HG02943 (cell line): ENCODE data around the gene NHS.

Experiments used
- ATAC-seq: cut with Tn5 transposase; IDR thresholded peaks from one replicate; pipeline ENCODE4 v1.9.1; 2021; ENCODE audit warnings: mild to moderate bottlenecking, low read depth, moderate library complexity; ENCODE audit not compliant: unreplicated experiment

The NHS gene

DNA sequence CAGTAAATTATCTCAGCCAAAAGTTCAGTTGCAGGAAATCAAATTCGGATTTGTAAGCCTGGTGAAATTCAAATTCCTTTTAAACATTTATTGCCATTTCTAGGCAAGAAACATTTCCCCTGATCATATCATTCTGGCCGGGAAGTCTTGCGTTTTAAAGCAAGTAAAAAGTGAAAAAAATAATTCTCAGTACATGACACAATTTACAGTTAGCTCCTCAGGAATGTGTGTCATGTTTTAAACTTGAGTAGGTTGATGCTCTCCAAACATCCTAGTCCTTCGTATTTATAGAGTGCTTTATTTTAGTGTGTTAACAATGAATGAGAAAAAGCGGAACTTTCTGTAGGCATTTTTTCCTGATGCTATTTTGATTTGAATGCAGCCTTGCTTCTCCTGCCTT is 204.0 kb downstream of the NHS start:
- no peak for ATAC-seq

DNA sequence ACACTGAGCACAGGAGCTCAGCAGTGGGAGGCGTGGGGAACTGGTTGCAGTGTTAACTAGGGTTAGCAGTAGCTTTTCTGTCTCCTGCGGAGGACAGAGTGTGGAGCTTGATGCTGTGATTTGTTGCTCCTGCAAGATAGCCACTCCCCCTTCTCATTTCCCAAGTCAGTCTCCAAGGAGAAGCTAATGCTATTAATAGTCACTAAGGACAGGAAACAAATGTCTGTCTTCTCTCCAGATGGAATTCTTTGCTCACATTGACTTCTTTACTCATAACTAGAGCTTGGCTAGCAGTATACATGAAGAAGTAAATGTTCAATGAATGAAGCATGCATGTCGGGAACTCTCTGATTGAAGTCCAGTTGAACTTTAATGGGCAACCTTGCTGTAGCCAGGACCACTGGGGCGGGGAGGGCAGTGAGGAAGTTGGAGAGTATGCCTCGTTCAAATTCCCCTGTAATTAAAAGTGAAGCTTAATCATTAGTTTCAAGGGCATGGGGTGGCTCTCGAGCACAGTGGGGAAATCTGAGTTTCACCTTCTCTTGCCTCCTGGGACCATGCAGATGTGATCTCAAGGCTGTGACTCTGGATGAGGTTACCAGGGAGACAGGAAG is 205.6 kb downstream of the NHS start:
- ATAC-seq: no peak

DNA sequence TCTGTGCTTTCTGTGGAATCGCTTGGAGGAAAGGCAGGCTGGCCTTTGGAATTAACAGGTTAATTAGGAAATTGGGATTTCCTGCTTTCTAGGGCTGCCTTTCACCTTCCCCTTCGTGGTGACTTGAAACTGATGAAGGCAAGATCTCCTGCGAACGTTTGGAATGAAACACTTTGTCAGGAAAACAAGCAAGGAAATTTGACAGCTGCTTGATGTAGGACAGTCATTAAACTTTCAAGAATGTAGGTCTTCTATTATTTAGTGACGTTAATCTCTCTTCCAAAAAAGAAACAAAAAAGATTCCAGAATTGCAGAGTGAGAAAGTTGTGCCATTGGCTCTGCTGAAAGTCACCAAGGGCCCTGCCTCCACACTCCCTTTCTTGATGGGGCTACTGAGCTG is 206.6 kb downstream of the NHS start:
- ATAC-seq: no peak

DNA sequence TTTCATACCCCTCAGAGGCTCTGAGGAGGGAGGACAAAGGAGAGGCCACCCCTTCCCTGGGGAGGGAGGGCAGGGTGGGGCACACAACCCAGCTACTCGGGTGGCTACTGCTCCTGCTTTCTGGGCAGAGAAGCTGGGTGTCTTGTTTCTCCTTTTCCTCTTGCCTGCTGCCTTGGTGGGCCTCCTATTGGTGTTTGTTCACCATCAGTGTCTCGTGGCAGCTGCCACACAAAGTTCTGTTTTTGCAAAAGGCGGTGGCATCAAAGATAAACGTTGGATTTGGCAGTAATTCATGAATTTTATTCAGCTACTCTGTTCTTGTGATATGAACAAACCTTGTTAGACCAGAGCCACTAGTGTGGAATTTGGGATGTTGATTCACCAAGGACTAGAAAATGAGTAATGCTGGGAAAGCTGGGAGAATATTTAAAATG is 209.3 kb downstream of the NHS start:
- ATAC-seq: no peak

DNA sequence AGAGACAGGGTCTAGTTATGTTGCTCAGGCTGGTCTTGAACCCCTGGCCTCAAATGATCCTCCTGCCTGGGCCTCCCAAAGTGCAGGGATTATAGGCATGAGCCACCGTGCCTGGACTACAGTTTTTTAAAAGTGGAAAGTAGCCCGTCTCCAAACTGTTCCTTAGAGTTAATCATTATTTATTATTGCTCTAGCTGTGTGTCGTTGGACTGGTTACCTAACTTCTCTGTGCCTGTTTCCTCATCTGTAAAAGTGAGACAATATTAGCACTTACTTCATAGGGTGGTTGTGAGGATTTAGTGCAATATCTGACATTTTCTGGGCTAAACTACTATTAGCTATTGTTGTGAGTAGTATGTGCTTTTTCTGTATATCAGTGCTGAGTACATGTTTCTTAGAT is 210.0 kb downstream of the NHS start:
- no peak for ATAC-seq

DNA sequence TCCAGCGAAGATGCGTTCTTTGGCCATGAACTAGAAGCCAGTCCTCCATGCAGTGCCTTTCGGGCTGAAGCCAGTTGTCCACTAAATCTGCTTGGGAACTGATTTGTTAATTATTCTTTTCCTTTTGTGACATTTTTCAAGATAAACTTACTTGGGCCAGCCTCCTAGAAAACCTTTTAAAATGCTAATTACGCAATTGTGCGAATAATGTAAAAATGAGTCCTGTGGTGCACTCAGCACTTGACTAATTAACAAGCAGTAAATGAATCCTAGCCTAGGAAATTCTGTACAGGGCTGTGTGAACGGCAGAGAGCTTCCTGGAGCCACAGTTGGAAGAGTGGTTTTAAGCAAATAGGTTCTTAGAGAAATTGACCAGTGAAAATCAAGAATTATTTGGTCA is 212.4 kb downstream of the NHS start:
- ATAC-seq: no peak

DNA sequence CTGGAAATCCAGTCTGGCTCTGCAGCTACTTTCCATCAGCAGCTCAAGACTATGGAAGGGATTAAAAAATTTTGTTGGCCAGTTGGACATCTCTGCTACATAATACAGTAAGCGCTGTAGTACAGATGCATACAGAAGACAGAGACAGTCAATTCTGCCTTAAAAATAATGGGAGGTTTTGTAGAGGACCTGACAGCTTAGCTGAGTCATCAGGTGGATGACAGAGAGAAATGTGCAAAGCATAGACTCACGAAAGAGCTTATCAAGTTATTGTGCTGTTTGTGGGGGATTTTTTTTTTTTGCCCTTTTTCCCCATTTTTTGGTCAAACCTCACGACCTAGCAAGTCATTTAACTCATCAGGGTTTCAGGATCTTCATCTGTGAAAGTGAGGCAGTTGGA is 213.3 kb downstream of the NHS start:
- no peak for ATAC-seq

DNA sequence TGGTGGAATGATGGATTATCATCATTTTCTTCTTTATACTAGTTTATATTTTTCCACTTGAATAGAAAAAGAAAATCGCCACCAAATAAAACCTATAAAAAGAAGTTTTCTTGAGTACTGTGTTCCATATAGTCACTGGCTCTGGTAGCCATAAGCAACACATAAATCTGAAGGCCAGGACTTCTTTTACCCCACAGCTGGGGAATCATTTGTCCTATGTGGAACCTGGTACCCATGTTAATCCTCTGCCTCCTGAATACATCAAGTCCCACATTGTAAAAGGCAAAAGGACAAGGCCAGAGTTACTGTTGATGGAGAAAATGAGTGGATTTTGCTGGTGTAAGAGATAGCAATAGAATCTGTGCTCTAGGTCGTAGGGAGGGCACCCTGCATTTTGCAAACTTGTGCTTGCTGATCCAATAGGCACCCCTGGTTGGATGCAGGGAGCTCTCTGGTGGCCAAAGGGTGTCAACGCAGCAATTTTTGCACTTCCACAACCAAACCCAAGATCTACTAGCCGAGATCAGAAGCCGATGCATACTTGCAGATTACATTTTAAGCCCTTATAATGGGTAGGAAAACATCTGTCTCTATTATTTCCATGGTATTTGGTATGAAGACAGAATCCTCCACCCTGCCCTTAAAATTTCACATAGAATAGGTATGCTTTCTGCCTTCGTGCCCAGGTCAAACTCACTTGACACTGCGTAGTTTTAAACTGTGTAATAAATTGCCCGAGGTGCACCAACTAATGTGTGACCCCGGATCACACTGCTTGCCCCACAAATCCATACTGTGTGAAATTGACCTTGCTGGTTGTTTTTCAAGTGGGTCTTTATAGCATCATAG is 216.1 kb downstream of the NHS start:
- no peak for ATAC-seq

DNA sequence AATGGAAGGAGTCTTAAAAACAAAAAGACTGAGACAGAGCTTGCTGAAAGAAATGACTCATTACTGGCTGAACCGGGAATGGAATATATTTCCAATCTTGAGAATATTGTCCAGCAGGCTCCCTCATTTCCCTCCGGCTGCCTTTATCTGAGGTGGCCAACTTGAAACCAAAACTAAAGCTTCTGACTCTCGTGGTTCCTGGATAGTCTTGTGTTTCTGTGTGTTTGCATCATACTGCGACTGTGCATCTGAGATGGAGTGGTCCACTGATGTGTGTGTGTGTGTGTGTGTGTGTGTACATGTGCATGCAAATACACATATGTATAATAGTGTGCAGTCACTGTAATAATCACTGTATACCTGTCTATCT is 216.7 kb downstream of the NHS start:
- no peak for ATAC-seq

DNA sequence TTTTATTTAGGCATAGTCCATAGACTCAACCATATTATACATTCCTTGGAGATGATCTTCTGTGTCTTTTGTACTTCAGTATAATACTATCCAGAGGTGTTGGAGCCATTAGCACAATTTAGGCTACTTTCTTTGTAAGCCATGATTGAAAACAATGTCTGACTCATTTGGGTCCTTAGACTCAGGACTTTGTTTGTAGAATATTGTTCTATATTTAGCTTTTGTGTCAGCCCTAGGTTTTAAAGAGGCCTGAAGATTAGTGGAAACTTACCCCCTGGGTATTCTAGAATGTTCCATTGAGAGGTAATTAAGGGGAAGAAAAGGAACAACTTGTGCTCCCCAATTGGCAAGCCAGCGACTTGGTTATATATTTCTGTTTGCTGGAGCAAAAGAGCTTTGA is 217.1 kb downstream of the NHS start:
- ATAC-seq: no peak

DNA sequence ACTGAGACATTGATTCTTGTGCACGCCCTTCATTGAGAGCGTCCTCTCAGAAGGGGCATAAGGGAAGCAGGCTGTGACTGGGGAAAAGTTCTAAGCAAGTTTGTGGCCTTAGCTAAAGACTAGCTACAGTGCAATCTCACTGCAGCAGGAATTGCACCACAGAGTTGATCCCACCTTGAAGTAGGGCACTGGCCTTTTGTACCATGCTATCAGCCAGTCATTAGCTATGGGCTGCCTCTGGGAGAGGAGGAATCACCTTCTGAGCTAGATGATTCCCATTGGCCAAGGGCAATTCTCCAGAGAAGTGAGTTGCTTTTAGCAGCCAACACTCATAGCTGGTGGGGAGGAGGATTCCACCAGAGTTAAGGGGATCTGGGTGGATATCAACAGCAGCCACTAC is 219.7 kb downstream of the NHS start:
- ATAC-seq: no peak

DNA sequence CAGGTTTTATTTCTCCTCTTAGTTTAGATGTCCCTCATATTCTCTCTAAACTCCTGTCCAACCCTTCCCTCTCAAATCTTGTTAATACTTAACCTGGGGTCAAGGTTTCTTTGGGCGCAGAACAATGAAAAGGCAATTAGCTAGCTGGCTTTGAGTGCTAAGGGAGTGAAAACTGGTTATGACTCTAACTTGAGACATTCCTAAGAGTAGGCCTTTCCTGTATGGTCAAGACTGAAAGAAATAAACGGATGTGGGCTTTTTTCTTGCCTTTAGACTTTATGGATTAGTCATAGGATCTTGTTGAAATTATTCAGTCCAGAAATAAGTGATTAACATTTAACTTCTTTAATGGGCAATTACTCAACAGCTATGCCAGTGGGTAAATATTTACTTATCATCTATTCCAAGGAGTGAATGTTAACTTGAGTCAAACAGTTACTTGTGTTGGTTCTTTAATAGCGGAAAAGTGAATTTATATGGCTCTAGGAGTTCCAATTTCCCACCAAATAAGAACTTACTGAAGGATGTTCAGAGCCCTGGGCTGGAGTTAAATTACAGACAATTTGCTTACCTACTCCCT is 220.5 kb downstream of the NHS start:
- peak; percentile 63 for ATAC-seq

DNA sequence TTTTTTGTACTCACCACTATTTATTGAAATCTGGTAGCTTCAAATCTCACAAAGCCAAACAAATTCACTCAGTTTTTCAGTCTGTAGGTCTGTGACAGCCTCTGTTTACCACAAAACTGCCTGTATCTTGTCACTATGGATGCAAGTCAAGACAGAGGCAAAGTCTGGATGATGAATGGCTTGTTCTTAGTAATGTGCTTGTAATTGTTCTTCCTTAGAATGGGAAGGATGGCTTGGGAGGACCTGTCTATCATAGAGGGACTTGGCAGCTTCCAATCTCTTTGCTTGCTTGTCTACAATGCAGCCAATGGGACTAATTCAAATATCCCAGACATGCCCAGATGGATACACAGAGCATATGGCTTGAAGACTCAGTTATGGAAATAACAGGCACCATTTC is 221.1 kb downstream of the NHS start:
- ATAC-seq: no peak

DNA sequence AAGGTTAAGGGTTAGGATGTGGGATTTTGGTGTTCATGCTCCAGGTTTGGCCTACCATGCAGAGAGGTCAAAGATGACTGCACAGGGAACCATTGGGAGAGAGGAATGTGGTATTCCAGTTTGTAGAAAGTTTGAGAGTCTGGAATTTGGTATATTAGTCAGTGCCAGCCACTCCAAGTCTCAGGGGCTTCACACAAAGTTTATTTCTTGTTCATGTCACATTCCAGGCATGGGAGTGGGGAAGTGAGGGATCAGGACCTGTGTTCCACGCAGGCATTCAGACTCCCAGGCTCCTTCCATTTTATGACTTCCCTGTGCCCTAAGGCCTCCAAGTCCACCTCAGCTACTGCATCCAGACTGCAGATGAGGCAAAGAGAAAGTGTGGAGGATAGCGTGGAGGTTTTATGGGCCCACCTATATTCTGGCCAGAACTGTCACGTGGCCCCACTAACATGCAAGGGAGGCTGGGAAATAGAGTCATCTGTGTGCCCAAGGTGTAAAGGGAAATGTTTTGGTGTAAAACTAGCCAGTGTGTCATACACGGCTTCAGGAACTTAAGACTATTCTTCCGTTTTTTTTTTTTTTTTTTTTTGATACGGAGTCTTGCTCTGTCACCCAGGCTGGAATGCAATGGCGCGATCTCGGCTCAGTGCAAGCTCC is 221.7 kb downstream of the NHS start:
- no peak for ATAC-seq

DNA sequence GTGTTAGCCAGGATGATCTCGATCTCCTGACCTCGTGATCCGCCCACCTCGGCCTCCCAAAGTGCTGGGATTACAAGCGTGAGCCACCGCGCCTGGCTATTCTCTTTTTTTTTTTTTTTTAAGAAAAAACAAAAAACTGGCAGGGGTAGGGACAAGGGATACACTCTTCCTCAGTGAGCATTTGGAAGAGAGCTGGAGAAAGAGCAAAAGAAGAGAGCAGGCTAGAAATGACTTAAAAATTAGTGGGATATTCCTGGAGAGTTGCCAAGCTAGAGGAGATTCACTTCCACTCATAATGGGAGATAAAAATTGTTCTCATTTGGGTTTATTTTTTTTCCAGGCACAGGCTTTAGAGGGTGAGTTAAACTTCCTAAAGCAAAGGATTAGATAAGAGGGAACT is 222.3 kb downstream of the NHS start:
- ATAC-seq: no peak

DNA sequence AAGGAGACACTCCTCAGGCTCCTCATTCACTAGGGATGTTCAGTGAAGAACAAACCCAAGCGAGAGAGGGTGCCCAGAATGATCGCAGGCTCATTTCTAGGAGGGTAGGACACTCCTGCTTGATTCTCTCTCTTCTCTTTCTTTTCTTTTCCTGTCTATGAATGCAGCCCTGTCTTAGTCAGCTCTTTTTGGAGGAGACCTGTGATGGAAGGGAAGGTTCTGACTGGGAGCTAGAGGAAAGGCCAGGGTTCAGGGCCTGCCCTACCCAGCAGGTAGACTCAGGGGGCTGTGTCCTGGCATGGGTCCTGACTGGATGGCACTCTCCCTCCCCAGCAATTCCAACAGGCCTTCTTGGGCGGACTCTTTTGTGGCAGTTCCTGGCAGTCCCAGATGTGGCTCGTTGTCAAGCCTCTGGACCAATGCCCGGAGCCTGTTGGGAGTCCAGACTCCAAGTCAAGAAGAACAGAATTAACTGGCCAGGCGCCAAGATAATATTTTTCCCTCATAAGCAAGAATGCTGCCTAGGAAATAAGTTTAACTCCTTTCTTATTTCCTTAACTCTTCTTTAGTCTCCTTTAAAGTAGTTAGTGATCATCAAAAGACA is 222.9 kb downstream of the NHS start:
- ATAC-seq: no peak

DNA sequence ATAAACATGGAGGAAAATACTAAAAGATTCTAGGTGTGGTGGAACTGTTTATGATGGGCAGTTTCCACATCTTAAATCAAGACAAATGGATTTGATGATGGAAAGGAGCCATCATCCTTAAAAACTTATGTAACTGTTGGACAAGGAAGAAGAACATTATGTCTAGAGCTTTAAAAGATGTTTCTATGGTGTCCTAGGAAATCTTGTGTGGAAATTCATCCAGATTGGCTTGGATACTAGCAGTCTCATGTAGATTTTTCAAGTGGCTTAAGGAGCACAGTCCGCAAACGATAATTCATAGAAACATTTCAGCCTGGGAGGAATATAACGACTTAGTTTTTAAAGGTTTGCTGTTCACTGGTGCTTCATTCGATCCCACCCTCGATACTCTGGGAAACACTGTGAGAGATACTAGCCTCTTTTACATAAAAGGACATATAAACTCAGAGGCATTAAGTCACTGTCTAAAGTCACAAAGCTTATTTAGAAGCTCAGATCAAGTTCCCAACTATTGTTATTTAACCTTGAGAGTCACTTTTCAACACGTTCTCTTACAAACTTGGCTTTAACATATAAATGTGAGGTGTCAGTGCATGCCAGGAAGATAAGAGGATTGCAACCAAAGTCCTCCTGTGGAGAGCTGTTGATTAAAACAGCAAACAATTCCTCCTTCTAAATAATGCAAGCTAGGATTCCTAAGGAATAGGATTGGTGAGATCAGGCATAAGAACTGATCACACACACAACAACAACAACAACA is 226.6 kb downstream of the NHS start:
- no peak for ATAC-seq

DNA sequence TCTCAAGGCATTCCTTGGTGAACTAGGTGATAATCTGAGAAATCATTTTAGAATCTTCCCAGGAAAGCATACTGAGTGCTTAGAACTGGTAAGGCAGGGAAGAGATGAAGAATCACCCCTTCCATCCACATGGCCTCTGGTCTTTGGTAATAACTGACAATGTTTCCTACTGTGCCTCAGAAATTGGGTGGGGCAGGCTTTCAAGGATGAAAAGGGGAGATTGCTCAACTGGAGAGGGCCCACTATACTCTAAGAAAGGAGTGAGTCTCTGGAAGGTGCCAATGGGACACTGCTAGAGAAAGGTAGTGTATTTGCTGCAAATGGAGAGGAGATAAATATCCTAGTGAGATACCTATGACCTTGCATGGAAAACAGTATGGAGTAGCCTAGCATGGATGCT is 227.2 kb downstream of the NHS start:
- no peak for ATAC-seq

DNA sequence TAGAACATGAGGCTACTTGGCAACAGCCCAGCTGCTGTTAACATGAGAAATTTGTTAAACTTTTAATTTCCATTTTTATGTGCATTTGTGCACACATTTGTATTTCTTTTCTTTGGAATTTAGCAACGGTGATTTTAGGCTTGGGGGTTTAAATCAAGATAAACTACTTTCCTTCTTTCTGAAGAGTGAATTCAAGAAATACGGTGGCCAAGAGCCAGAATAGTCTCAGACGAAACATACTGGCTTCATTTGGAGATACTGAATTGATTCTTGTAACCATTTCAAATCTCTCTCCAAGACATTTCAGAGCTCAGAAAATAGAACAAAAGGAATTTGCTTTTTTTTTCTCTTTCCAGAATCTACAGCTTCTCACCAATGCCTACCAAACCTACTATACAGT is 228.2 kb downstream of the NHS start:
- ATAC-seq: no peak

DNA sequence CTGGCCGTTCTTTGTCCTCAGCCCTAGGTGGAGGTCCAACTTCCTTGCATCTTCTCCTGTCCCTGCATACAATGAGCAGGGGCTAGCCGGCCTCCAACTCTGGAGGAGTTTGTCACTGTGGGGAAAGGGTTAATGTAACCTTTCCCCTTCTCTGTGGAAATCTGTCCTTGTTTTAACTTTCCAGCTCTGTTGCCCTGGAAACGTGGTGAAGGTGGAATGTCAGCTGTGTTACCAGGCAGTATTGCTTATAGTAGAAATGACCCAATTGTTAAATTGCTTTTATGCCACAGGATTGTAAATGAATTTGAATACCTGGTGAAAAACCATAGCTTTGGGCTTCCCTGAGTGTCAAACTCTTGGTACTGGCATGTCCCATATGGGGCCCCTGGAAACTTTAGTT is 230.7 kb downstream of the NHS start:
- ATAC-seq: no peak
